Panc1 (cell line): ENCODE data around the gene MED13L. TPM values are rescaled to one million over a fixed set of nuclear protein-coding genes. Genes with fewer than 3 reads are reported as not detected.

Experiments
- ATAC-seq: fragments of 200-7000 bp; cut with Tn5 transposase; 2 replicates; pipeline ENCODE4 v1.9.1; 2020; ENCODE audit warnings: mild to moderate bottlenecking, moderate library complexity
- BruUV-seq: library from RNA; stranded (reverse); fragments of 400-500 nt; replicated peaks from 2 replicates; lab custom pipeline; 2021; lab: Mats Ljungman, UMichigan
- CTCF ChIA-PET: fragments of 300-600 bp; sonication (Branson Sonifier 250); formaldehyde crosslinking; loops from one replicate; lab custom pipeline; 2022; ENCODE audit warnings: antibody characterized with exemption; lab: Charles Lee
- POLR2A ChIA-PET: fragments of 300-600 bp; sonication (Branson Sonifier 250); formaldehyde crosslinking; loops from one replicate; lab custom pipeline; 2022; ENCODE audit warnings: antibody characterized with exemption; lab: Charles Lee
- DNase-seq: peaks from one replicate; pipeline ENCODE4 v3.0.0-alpha.2; 2010; ENCODE audit warnings: low read depth, low spot score
- H3K27ac ChIP-seq: 2 replicates; pipeline ENCODE4 v1.5.1; 2011; ENCODE audit warnings: mild to moderate bottlenecking, low read length, inconsistent platforms
- H3K27me3 ChIP-seq: fragments of 200-500 bp; sonication (Bioruptor generic); 2 replicates; pipeline ENCODE4 v1.6.0; 2014; ENCODE audit warnings: low read length, inconsistent platforms; ENCODE audit not compliant: control insufficient read depth, insufficient read depth
- H3K36me3 ChIP-seq: fragments of 200-500 bp; sonication (Bioruptor generic); 2 replicates; pipeline ENCODE4 v1.5.1; 2014; ENCODE audit warnings: inconsistent platforms, mild to moderate bottlenecking, low read length, moderate library complexity; ENCODE audit not compliant: control insufficient read depth, insufficient read depth
- H3K4me1 ChIP-seq: 2 replicates; pipeline ENCODE4 v1.5.1; 2011; ENCODE audit warnings: inconsistent platforms, mild to moderate bottlenecking, low read length, moderate library complexity; ENCODE audit not compliant: control insufficient read depth, insufficient read depth
- H3K4me3 ChIP-seq, 2 experiments: 2 replicates each; pipeline ENCODE4 v1.5.1; 2011 to 2012; ENCODE audit warnings: low read depth in 2 of 2, low read length in 2 of 2, mild to moderate bottlenecking in 2 of 2, inconsistent platforms in 1 of 2, moderate library complexity in 1 of 2
- H3K9me3 ChIP-seq: fragments of 200-500 bp; sonication (Bioruptor generic); 2 replicates; pipeline ENCODE4 v1.5.1; 2014; ENCODE audit warnings: low read depth, mild to moderate bottlenecking, inconsistent platforms, low read length, moderate library complexity; ENCODE audit not compliant: control insufficient read depth, insufficient read depth
- CTCF ChIP-seq: fragments of 450-650 bp; IDR thresholded peaks from 2 replicates; pipeline ENCODE4 v1.5.1; 2017; ENCODE audit warnings: mild to moderate bottlenecking
- POLR2AphosphoS5 ChIP-seq: IDR thresholded peaks from 2 replicates; pipeline ENCODE4 v1.6.1; 2012; ENCODE audit warnings: mild to moderate bottlenecking, low read depth, low read length, moderate library complexity
- SIN3A ChIP-seq: IDR thresholded peaks from 2 replicates; pipeline ENCODE4 v1.6.1; 2012; ENCODE audit warnings: low read depth, mild to moderate bottlenecking, low read length, moderate library complexity, borderline replicate concordance; ENCODE audit not compliant: insufficient read depth
- TCF7L2 ChIP-seq: IDR thresholded peaks from 2 replicates; pipeline ENCODE4 v1.6.1; 2011; ENCODE audit warnings: mild to moderate bottlenecking, low read depth, low read length, inconsistent platforms
- in situ Hi-C: cut with HindIII; loops from 2 replicates; pipeline ENCODE4 v1.10.0; 2016; ENCODE audit warnings: low sequenced_read_pairs, low pct_unique_long_range_greater_than_20kb
- intact Hi-C: fragments of 100-400 bp; cut with micrococcal nuclease; formaldehyde crosslinking; loops from one replicate; pipeline ENCODE4 v1.10.0; 2022; ENCODE audit not compliant: unreplicated experiment
- total RNA-seq: library from RNA; stranded (reverse); gene quantifications from one replicate; pipeline ENCODE4 v1.2.1, GENCODE V29; 2021; ENCODE audit not compliant: unreplicated experiment
- TF ChIP-seq, protein P1 (sequence below), 2 experiments: IDR thresholded peaks; 2 replicates each; pipeline ENCODE4 v1.6.1; 2011 to 2012; ENCODE audit warnings: low read depth in 2 of 2, control low read depth in 1 of 2, low read length in 1 of 2, mild to moderate bottlenecking in 1 of 2, moderate library complexity in 1 of 2; ENCODE audit not compliant: insufficient read depth in 1 of 2

MED13L gene
- total RNA-seq, 1 experiment from 2014 or later, result 170 TPM

GRCh38 chr12:115938794-115939377, 338.6 kb downstream of the MED13L start:
- ATAC-seq, result no peak
- no TSS peak for BruUV-seq
- TF ChIP-seq TCF7L2 (no peak), CTCF (no peak), POLR2AphosphoS5 (no peak), SIN3A (no peak)
- TF ChIP-seq, protein P1, sequence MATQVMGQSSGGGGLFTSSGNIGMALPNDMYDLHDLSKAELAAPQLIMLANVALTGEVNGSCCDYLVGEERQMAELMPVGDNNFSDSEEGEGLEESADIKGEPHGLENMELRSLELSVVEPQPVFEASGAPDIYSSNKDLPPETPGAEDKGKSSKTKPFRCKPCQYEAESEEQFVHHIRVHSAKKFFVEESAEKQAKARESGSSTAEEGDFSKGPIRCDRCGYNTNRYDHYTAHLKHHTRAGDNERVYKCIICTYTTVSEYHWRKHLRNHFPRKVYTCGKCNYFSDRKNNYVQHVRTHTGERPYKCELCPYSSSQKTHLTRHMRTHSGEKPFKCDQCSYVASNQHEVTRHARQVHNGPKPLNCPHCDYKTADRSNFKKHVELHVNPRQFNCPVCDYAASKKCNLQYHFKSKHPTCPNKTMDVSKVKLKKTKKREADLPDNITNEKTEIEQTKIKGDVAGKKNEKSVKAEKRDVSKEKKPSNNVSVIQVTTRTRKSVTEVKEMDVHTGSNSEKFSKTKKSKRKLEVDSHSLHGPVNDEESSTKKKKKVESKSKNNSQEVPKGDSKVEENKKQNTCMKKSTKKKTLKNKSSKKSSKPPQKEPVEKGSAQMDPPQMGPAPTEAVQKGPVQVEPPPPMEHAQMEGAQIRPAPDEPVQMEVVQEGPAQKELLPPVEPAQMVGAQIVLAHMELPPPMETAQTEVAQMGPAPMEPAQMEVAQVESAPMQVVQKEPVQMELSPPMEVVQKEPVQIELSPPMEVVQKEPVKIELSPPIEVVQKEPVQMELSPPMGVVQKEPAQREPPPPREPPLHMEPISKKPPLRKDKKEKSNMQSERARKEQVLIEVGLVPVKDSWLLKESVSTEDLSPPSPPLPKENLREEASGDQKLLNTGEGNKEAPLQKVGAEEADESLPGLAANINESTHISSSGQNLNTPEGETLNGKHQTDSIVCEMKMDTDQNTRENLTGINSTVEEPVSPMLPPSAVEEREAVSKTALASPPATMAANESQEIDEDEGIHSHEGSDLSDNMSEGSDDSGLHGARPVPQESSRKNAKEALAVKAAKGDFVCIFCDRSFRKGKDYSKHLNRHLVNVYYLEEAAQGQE (IDR thresholded peaks at IDR 0.05; ENCODE audit: insufficient read depth in 1 of 2, low read depth in 2 of 2, low read length in 1 of 2), result no peak
- intact Hi-C loops, result no loop called here
- POLR2A ChIA-PET, result no interaction called here
- H3K27me3 ChIP-seq, result no peaks in the 10 kb centered on the region
- H3K36me3 ChIP-seq, result no peaks in the 10 kb centered on the region
- H3K9me3 ChIP-seq, result peaks cover 7% of the 10 kb centered on the region; the same call in 1 of the 2 replicates
- H3K4me1 ChIP-seq, result no peaks in the 10 kb centered on the region
- in situ Hi-C loops, result no loop called here
- H3K27ac ChIP-seq, result no peak overlapping the region
- no peak overlapping the region for H3K4me3 ChIP-seq
- no peak for DNase-seq
- CTCF ChIA-PET, result no interaction called here

GRCh38 chr12:115936997-115937916, 340.2 kb downstream of the MED13L start:
- Histone ChIP-seq H3K27me3 (no peaks in the 10 kb centered on the region), H3K27ac (no peak overlapping the region), H3K4me1 (no peaks in the 10 kb centered on the region), H3K36me3 (no peaks in the 10 kb centered on the region), H3K9me3 (peaks cover 7% of the 10 kb centered on the region; the same call in 1 of the 2 replicates), H3K4me3 (no peak overlapping the region)
- ChIA-PET POLR2A (no interaction called here), CTCF (interaction anchor here (0.5 to 0.6 kb wide), 2 partner anchors 11 to 1184 kb away, joined by 3 to 5 read pairs; no protein-coding TSS in a partner anchor)
- DNase-seq, result no peak
- TF ChIP-seq CTCF (no peak), TCF7L2 (no peak), SIN3A (no peak), POLR2AphosphoS5 (no peak)
- TF ChIP-seq, protein P1 (IDR thresholded peaks at IDR 0.05; ENCODE audit: insufficient read depth in 1 of 2, low read depth in 2 of 2, low read length in 1 of 2), result no peak
- in situ Hi-C loops (no loop called here), intact Hi-C loops (no loop called here)
- no peak for ATAC-seq
- BruUV-seq, result no TSS peak
